HL-60/S4 (cell line): ENCODE data around the gene MBD3L2.
"Not testable (repeated sequence)": the region's sequence is repeated elsewhere in the genome, so short reads cannot be mapped to it uniquely, and the experiment has no call there.

ENCODE experiments used
- in situ Hi-C: fragments of 300-500 bp; cut with MboI; formaldehyde crosslinking; loops from 2 replicates; pipeline ENCODE4 v1.14.3; 2022; ENCODE audit warnings: low sequenced_read_pairs

Gene MBD3L2

GRCh38 chr19:7058576-7058975 is 9.5 kb downstream of the MBD3L2 start, which contains the start of gene MBD3L3:
Gene MBD3L3, minus strand, starts transcription at chr19:7058676. Its CDS starts 71 bp downstream, at chr19:7058605.
- in situ Hi-C loops, result not testable (repeated sequence)

GRCh38 chr19:7059977-7060376 is 10.9 kb downstream of the MBD3L2 start:
- in situ Hi-C loops, result loop anchor here (10.0 kb wide), 1 partner anchor 55 kb away; no protein-coding TSS in a partner anchor

GRCh38 chr19:7063339-7063738 is 14.2 kb downstream of the MBD3L2 start:
- in situ Hi-C loops, result loop anchor here (10.0 kb wide), 1 partner anchor 59 kb away; no protein-coding TSS in a partner anchor

GRCh38 chr19:7063764-7064418 is 14.8 kb downstream of the MBD3L2 start:
- in situ Hi-C loops, result loop anchor here (10.0 kb wide), 1 partner anchor 59 kb away; no protein-coding TSS in a partner anchor

- in situ Hi-C loops, result loop anchor here (10.0 kb wide), 1 partner anchor 62 kb away; no protein-coding TSS in a partner anchor
Observed at GRCh38 chr19:7067122-7067521, 18.0 kb downstream of the MBD3L2 start.

GRCh38 chr19:7067716-7068115 is 18.6 kb downstream of the MBD3L2 start:
- in situ Hi-C loops, result loop anchor here (10.0 kb wide), 1 partner anchor 63 kb away; no protein-coding TSS in a partner anchor

GRCh38 chr19:7068599-7068998 is 19.5 kb downstream of the MBD3L2 start:
- in situ Hi-C loops, result loop anchor here (10.0 kb wide), 1 partner anchor 64 kb away; no protein-coding TSS in a partner anchor

GRCh38 chr19:7069042-7069903 is 20.2 kb downstream of the MBD3L2 start, which contains the start of gene ZNF557:
Gene ZNF557, plus strand, starts transcription at chr19:7069703. Its CDS starts 5,372 bp downstream, at chr19:7075075.
- in situ Hi-C loops, result loop anchor here (10.0 kb wide), 1 partner anchor 64 kb away; no protein-coding TSS in a partner anchor

- in situ Hi-C loops, result loop anchor here (10.0 kb wide), 1 partner anchor 65 kb away; no protein-coding TSS in a partner anchor
Observed at GRCh38 chr19:7069904-7070226, 20.7 kb downstream of the MBD3L2 start.

- in situ Hi-C loops, result no loop called here
Observed at GRCh38 chr19:7072541-7072940, 23.4 kb downstream of the MBD3L2 start.

GRCh38 chr19:7074705-7075282 is 25.7 kb downstream of the MBD3L2 start:
- in situ Hi-C loops, result no loop called here

GRCh38 chr19:7076151-7076550 is 27.0 kb downstream of the MBD3L2 start:
- in situ Hi-C loops, result no loop called here

GRCh38 chr19:7078008-7078407 is 28.9 kb downstream of the MBD3L2 start:
- in situ Hi-C loops, result no loop called here

- in situ Hi-C loops, result no loop called here
Observed at GRCh38 chr19:7083076-7083956, 34.2 kb downstream of the MBD3L2 start.

- in situ Hi-C loops, result no loop called here
Observed at GRCh38 chr19:7088999-7089398, 39.9 kb downstream of the MBD3L2 start.

GRCh38 chr19:7098096-7098495 is 49.0 kb downstream of the MBD3L2 start:
- in situ Hi-C loops, result no loop called here

GRCh38 chr19:7098701-7099596 is 49.8 kb downstream of the MBD3L2 start:
- in situ Hi-C loops, result no loop called here

- in situ Hi-C loops, result no loop called here
Observed at GRCh38 chr19:7099597-7099921, 50.4 kb downstream of the MBD3L2 start.
